ENCODE results near the gene GNL1.

DNA sequence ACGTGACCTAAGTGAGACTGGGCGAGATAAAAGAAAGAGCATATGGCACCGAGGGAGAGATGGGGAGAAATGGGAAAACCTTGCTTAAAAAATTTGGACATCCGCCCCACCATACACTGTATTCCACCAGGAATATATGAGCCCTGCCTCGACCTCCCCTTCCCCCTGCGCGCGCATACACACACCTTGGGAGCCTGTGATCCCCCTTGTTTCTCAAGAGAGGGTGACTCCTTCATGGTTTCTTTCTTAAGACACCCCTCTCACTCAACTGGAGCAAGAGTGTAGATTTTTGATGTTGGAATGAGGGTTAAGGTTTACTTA, 15.4 kb upstream of the GNL1 start:
- no peak for TF ChIP-seq GATA3 (IDR thresholded peaks at IDR 0.05; ENCODE audit: low read depth, low read length)
- TF ChIP-seq GATA2 (IDR thresholded peaks at IDR 0.05; ENCODE audit: low read depth, low read length) = no peak
